K562 (cell line): Measurements from ENCODE around the gene MYOM1. TPM values are rescaled to one million over a fixed set of nuclear protein-coding genes. Genes with fewer than 3 reads are reported as not detected.

Source experiments
- GTF2F1 ChIP-seq: IDR thresholded peaks from 2 replicates; pipeline ENCODE4 v1.6.1; 2011; ENCODE audit warnings: low read depth, low read length, improper control_type of control experiment
- MTA2 ChIP-seq: fragments of 450-650 bp; IDR thresholded peaks from 2 replicates; pipeline ENCODE4 v1.6.1; 2016; ENCODE audit warnings: low read depth
- NBN ChIP-seq: fragments of 450-650 bp; IDR thresholded peaks from 2 replicates; pipeline ENCODE4 v1.6.1; 2016; ENCODE audit warnings: low read depth, mild to moderate bottlenecking
- NEUROD1 ChIP-seq: fragments of 150-350 bp; IDR thresholded peaks from 2 replicates; pipeline ENCODE4 v1.6.1; 2014; ENCODE audit warnings: borderline replicate concordance, low read length, low read depth; ENCODE audit not compliant: partially characterized antibody
- PYGO2 ChIP-seq: fragments of 450-650 bp; IDR thresholded peaks from 2 replicates; pipeline ENCODE4 v1.6.1; 2016; ENCODE audit warnings: mild to moderate bottlenecking, missing genetic modification characterization, moderate library complexity, missing compliant biosample characterization
- RBM17 ChIP-seq: fragments of 200-400 bp; formaldehyde crosslinking; IDR thresholded peaks from 2 replicates; pipeline ENCODE4 v1.6.1; 2017; ENCODE audit warnings: low read depth, mild to moderate bottlenecking, low read length, borderline replicate concordance
- RNF2 ChIP-seq: sonication (generic); IDR thresholded peaks from 2 replicates; pipeline ENCODE4 v1.6.1; 2016
- SMARCC2 ChIP-seq: fragments of 450-650 bp; IDR thresholded peaks from 2 replicates; pipeline ENCODE4 v1.6.1; 2017; ENCODE audit warnings: antibody characterized with exemption, moderate library complexity, mild to moderate bottlenecking, low read depth
- SUPT5H ChIP-seq: fragments of 450-650 bp; IDR thresholded peaks from 2 replicates; pipeline ENCODE4 v1.6.1; 2016
- TCF7L2 ChIP-seq: fragments of 150-350 bp; IDR thresholded peaks from 2 replicates; pipeline ENCODE4 v1.6.1; 2016; ENCODE audit warnings: low read depth, mild to moderate bottlenecking, low read length, moderate library complexity
- XRCC5 ChIP-seq: fragments of 200-400 bp; formaldehyde crosslinking; IDR thresholded peaks from 2 replicates; pipeline ENCODE4 v1.6.1; 2017; ENCODE audit warnings: low read depth, mild to moderate bottlenecking, low read length
- polyA plus RNA-seq, 8 experiments: library from polyadenylated mRNA; depleted of rRNA in 4 of 8; stranded (reverse) in 5 of 8; unstranded in 3 of 8; fragments of >200 nt; fragmentation: Nextera tagmentation in 2 of 8; fragmentation: Illumina TruSeq in 1 of 8; extraction: Ambion mirVana in 2 of 8; extraction: Trizol in 1 of 8; gene quantifications; 2 replicates each; pipeline versions ENCODE4 v1.2.1 to v1.2.3, GENCODE V29; 2011 to 2014; ENCODE audit warnings: inconsistent platforms in 1 of 8, missing spikeins in 1 of 8
- total RNA-seq, 7 experiments: library from RNA; depleted of rRNA in 6 of 7; stranded (reverse); fragments of >200 nt in 6 of 7; fragmentation: Illumina TruSeq in 2 of 7; extraction: Trizol in 2 of 7; gene quantifications; 2 replicates each; pipeline versions ENCODE4 v1.2.1 to v1.2.3, GENCODE V29; 2011 to 2021; ENCODE audit warnings: low replicate concordance in 1 of 7
- TF ChIP-seq, protein P1 (sequence below), 2 experiments: fragments of 450-650 bp; formaldehyde crosslinking in 1 of 2; IDR thresholded peaks; 2 replicates each; pipeline versions ENCODE4 v1.4.0 to v1.6.1; 2014 to 2020; ENCODE audit warnings: mild to moderate bottlenecking in 2 of 2, borderline replicate concordance in 1 of 2, low read depth in 1 of 2
- TF ChIP-seq, protein P2 (sequence below), 2 experiments: fragments of 200-800 bp in 1 of 2; sonication (Bioruptor generic) in 1 of 2; sonication (generic) in 1 of 2; formaldehyde crosslinking in 1 of 2; IDR thresholded peaks in 1 of 2; conservative IDR thresholded peaks in 1 of 2; 2 replicates each; pipeline versions ENCODE4 v1.5.0 to v1.6.1; 2016 to 2020; ENCODE audit warnings: missing compliant biosample characterization in 1 of 2, missing genetic modification characterization in 1 of 2, missing genetic modification reagents in 1 of 2
- TF ChIP-seq, protein P3 (sequence below): IDR thresholded peaks from 2 replicates; pipeline ENCODE4 v1.6.1; 2012; ENCODE audit warnings: low read depth, low read length, improper control_type of control experiment, borderline replicate concordance

The MYOM1 gene
- total and polyA plus RNA-seq, 9 of the 15 experiments (the other 6 are each of a cell fraction or from before 2014, with no cell fraction given), result 0.01 to 0.62 (median 0.25) TPM

DNA sequence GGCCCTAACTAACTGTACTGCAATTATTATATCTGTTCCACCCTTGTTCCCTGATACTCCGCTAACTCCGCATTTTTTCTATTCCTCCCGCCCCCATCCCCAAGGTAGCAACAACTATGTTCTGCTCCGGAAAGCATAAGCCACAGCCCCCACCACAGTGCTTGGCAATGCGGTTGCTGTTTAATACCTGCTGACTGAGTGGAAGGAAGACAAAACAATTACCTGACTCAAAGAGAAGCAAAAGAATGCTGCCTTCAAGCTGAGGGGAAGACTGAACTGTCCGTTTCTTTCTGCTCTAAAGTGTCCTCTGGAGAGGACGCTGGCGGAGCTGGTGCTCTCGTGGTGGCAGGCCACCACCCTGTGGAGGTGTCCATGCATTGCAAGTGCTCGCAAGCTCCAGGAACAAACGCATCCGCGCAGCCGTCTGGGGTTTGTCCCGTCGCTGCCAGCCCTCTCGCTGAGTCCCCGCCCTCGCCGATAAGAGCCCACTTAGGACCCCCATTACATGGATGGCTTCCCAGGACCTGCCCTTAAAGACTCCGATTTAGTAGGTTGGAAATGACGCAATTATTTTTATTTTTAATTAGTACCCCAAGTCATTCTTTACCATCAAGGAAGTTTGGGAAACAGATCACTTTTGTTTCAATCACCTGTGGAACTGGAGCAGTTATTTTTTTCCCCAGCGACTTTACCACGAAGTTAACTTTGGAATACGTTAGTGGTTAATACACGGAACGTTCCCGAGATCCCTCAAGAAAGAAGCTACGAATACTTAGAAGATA is 26.3 kb upstream of the MYOM1 start (continued):
- TF ChIP-seq, protein P1, sequence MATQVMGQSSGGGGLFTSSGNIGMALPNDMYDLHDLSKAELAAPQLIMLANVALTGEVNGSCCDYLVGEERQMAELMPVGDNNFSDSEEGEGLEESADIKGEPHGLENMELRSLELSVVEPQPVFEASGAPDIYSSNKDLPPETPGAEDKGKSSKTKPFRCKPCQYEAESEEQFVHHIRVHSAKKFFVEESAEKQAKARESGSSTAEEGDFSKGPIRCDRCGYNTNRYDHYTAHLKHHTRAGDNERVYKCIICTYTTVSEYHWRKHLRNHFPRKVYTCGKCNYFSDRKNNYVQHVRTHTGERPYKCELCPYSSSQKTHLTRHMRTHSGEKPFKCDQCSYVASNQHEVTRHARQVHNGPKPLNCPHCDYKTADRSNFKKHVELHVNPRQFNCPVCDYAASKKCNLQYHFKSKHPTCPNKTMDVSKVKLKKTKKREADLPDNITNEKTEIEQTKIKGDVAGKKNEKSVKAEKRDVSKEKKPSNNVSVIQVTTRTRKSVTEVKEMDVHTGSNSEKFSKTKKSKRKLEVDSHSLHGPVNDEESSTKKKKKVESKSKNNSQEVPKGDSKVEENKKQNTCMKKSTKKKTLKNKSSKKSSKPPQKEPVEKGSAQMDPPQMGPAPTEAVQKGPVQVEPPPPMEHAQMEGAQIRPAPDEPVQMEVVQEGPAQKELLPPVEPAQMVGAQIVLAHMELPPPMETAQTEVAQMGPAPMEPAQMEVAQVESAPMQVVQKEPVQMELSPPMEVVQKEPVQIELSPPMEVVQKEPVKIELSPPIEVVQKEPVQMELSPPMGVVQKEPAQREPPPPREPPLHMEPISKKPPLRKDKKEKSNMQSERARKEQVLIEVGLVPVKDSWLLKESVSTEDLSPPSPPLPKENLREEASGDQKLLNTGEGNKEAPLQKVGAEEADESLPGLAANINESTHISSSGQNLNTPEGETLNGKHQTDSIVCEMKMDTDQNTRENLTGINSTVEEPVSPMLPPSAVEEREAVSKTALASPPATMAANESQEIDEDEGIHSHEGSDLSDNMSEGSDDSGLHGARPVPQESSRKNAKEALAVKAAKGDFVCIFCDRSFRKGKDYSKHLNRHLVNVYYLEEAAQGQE (IDR thresholded peaks at IDR 0.05; ENCODE audit: borderline replicate concordance), result peak; percentile 93
- TF ChIP-seq, protein P1 (CRISPR knock-in tag; IDR thresholded peaks at IDR 0.05; ENCODE audit: low read depth), result peak; percentile 65; the same call in 1 of the 2 replicates
- TF ChIP-seq SMARCC2 (no peak), PYGO2 (no peak), XRCC5 (peak; percentile 85; the same call in 1 of the 2 replicates), TCF7L2 (no peak), RNF2 (no peak; the same call in 1 of the 2 replicates), NEUROD1 (peak; percentile 71), SUPT5H (no peak), GTF2F1 (peak; percentile 76; the same call in 1 of the 2 replicates), MTA2 (no peak), NBN (no peak), RBM17 (no peak)
- TF ChIP-seq, protein P2, sequence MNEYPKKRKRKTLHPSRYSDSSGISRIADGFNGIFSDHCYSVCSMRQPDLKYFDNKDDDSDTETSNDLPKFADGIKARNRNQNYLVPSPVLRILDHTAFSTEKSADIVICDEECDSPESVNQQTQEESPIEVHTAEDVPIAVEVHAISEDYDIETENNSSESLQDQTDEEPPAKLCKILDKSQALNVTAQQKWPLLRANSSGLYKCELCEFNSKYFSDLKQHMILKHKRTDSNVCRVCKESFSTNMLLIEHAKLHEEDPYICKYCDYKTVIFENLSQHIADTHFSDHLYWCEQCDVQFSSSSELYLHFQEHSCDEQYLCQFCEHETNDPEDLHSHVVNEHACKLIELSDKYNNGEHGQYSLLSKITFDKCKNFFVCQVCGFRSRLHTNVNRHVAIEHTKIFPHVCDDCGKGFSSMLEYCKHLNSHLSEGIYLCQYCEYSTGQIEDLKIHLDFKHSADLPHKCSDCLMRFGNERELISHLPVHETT (CRISPR knock-in tag; conservative IDR thresholded peaks at IDR 0.05 in 1 of 2, IDR thresholded peaks at IDR 0.05 in 1 of 2), result no peak
- TF ChIP-seq, protein P3, sequence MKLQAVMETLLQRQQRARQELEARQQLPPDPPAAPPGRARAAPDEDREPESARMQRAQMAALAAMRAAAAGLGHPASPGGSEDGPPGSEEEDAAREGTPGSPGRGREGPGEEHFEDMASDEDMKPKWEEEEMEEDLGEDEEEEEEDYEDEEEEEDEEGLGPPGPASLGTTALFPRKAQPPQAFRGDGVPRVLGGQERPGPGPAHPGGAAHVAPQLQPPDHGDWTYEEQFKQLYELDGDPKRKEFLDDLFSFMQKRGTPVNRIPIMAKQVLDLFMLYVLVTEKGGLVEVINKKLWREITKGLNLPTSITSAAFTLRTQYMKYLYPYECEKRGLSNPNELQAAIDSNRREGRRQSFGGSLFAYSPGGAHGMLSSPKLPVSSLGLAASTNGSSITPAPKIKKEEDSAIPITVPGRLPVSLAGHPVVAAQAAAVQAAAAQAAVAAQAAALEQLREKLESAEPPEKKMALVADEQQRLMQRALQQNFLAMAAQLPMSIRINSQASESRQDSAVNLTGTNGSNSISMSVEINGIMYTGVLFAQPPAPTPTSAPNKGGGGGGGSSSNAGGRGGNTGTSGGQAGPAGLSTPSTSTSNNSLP, result peak; percentile 62; the same call in 1 of the 2 replicates
